H1 (cell line): ENCODE data around the gene FBXO8. TPM values are rescaled to one million over a fixed set of nuclear protein-coding genes. Genes with fewer than 3 reads are reported as not detected.

Source experiments
- KDM1A ChIP-seq: fragments of 200-600, 300-600 bp; sonication (generic); IDR thresholded peaks from 2 replicates; pipeline ENCODE4 v1.7.1; 2016; ENCODE audit warnings: mild to moderate bottlenecking, low read length, borderline replicate concordance
- KDM5A ChIP-seq: fragments of 200-600 bp; IDR thresholded peaks from 2 replicates; pipeline ENCODE4 v1.7.1; 2012; ENCODE audit warnings: mild to moderate bottlenecking, low read length, inconsistent platforms, mixed read lengths
- polyA plus RNA-seq, 7 experiments: library from polyadenylated mRNA; depleted of rRNA in 3 of 7; stranded (reverse) in 5 of 7; unstranded in 2 of 7; fragments of >200 nt in 5 of 7; fragments of 200-250 nt in 2 of 7; gene quantifications; 1 replicate in 5 of 7; 2 replicates in 1 of 7; 4 replicates in 1 of 7; pipeline versions ENCODE4 v1.2.1 to v1.2.3, GENCODE V29; 2011 to 2013; ENCODE audit warnings: missing spikeins in 2 of 7, mixed read lengths in 2 of 7
- total RNA-seq: library from RNA; stranded (reverse); fragmentation: NEBNext Ultra II Directional; extraction: Animal tissue kit (Norgen Biotek cat#: 25700); gene quantifications from 2 replicates; pipeline ENCODE4 v1.2.1, GENCODE V29; 2021
- TF ChIP-seq, protein P1 (sequence below): fragments of 300-600 bp; sonication (generic); IDR thresholded peaks from 2 replicates; pipeline ENCODE4 v1.7.1; 2012; ENCODE audit warnings: low read length, moderate library complexity, mild to moderate bottlenecking, inconsistent platforms; ENCODE audit not compliant: insufficient replicate concordance

Gene FBXO8
- total and polyA plus RNA-seq, 2 of the 8 experiments (the other 6 are each of a cell fraction or from before 2014, with no cell fraction given): 5.1 to 7.5 TPM

DNA sequence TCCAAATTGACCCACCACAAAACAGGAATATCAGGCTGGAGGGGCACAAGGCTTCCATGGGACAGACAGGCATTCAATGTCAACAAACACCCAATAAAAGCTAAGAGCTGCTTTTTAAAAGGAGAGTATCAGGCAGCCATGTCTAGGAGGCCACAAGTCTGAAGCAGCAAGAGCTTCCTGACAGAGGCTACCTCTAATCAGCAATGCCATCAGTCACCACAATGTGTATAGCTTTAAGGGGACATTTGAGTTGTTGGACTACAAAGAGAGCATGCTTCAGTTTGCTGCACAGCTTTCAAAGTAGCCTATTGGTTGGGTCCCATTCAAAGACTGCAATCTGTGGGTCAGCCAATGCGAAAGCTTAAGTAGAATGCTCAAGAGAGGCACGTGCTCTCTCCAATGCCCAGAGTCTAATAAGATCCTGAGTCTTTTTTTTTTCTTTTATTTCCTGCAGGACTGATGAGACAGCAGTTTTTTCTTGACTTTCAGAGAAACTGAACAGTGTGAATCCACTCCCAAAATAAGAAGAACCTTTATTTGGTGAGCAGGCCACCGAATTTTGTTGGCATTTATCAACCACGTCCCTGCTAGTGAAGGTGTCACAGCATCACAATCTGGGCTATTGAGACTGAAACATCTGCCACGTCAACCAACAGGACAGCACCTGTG, 92.5 kb downstream of the FBXO8 start (continued):
- TF ChIP-seq, protein P1, sequence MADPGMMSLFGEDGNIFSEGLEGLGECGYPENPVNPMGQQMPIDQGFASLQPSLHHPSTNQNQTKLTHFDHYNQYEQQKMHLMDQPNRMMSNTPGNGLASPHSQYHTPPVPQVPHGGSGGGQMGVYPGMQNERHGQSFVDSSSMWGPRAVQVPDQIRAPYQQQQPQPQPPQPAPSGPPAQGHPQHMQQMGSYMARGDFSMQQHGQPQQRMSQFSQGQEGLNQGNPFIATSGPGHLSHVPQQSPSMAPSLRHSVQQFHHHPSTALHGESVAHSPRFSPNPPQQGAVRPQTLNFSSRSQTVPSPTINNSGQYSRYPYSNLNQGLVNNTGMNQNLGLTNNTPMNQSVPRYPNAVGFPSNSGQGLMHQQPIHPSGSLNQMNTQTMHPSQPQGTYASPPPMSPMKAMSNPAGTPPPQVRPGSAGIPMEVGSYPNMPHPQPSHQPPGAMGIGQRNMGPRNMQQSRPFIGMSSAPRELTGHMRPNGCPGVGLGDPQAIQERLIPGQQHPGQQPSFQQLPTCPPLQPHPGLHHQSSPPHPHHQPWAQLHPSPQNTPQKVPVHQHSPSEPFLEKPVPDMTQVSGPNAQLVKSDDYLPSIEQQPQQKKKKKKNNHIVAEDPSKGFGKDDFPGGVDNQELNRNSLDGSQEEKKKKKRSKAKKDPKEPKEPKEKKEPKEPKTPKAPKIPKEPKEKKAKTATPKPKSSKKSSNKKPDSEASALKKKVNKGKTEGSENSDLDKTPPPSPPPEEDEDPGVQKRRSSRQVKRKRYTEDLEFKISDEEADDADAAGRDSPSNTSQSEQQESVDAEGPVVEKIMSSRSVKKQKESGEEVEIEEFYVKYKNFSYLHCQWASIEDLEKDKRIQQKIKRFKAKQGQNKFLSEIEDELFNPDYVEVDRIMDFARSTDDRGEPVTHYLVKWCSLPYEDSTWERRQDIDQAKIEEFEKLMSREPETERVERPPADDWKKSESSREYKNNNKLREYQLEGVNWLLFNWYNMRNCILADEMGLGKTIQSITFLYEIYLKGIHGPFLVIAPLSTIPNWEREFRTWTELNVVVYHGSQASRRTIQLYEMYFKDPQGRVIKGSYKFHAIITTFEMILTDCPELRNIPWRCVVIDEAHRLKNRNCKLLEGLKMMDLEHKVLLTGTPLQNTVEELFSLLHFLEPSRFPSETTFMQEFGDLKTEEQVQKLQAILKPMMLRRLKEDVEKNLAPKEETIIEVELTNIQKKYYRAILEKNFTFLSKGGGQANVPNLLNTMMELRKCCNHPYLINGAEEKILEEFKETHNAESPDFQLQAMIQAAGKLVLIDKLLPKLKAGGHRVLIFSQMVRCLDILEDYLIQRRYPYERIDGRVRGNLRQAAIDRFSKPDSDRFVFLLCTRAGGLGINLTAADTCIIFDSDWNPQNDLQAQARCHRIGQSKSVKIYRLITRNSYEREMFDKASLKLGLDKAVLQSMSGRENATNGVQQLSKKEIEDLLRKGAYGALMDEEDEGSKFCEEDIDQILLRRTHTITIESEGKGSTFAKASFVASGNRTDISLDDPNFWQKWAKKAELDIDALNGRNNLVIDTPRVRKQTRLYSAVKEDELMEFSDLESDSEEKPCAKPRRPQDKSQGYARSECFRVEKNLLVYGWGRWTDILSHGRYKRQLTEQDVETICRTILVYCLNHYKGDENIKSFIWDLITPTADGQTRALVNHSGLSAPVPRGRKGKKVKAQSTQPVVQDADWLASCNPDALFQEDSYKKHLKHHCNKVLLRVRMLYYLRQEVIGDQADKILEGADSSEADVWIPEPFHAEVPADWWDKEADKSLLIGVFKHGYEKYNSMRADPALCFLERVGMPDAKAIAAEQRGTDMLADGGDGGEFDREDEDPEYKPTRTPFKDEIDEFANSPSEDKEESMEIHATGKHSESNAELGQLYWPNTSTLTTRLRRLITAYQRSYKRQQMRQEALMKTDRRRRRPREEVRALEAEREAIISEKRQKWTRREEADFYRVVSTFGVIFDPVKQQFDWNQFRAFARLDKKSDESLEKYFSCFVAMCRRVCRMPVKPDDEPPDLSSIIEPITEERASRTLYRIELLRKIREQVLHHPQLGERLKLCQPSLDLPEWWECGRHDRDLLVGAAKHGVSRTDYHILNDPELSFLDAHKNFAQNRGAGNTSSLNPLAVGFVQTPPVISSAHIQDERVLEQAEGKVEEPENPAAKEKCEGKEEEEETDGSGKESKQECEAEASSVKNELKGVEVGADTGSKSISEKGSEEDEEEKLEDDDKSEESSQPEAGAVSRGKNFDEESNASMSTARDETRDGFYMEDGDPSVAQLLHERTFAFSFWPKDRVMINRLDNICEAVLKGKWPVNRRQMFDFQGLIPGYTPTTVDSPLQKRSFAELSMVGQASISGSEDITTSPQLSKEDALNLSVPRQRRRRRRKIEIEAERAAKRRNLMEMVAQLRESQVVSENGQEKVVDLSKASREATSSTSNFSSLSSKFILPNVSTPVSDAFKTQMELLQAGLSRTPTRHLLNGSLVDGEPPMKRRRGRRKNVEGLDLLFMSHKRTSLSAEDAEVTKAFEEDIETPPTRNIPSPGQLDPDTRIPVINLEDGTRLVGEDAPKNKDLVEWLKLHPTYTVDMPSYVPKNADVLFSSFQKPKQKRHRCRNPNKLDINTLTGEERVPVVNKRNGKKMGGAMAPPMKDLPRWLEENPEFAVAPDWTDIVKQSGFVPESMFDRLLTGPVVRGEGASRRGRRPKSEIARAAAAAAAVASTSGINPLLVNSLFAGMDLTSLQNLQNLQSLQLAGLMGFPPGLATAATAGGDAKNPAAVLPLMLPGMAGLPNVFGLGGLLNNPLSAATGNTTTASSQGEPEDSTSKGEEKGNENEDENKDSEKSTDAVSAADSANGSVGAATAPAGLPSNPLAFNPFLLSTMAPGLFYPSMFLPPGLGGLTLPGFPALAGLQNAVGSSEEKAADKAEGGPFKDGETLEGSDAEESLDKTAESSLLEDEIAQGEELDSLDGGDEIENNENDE: no peak
- TF ChIP-seq KDM1A (no peak), KDM5A (no peak)
